22Rv1 (cell line): Measurements from ENCODE around the gene CYSTM1.

Experiments
- H3K27ac ChIP-seq: fragments of 450-650 bp; 2 replicates; pipeline ENCODE4 v1.5.1; 2017
- ZFX ChIP-seq: fragments of 450-650 bp; IDR thresholded peaks from 2 replicates; pipeline ENCODE4 v1.6.1; 2017; ENCODE audit warnings: antibody characterized with exemption, borderline replicate concordance
- TF ChIP-seq, protein P1 (sequence below): fragments of 450-650 bp; IDR thresholded peaks from 2 replicates; pipeline ENCODE4 v1.5.1; 2017; ENCODE audit warnings: mild to moderate bottlenecking

CYSTM1 gene

DNA sequence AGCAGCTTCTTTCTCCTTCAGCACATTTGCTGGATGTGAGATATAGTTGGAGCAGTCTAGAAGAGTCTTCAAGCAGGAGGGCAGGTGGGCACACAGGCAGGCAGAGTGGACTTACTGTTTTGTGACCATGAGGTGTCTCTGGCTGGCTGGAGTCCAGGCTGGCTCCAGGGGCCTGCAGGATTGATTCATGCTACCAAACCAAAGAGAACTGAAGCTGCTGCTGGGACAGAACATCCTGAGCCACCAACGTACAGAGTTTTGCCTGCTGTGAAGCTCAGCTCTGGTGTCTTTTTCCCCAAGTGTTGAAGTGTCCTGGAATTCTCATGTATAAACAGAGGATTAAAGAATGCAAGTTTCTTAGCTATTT, 45.7 kb downstream of the CYSTM1 start:
- H3K27ac ChIP-seq, result no peak overlapping the region
- TF ChIP-seq, protein P1, sequence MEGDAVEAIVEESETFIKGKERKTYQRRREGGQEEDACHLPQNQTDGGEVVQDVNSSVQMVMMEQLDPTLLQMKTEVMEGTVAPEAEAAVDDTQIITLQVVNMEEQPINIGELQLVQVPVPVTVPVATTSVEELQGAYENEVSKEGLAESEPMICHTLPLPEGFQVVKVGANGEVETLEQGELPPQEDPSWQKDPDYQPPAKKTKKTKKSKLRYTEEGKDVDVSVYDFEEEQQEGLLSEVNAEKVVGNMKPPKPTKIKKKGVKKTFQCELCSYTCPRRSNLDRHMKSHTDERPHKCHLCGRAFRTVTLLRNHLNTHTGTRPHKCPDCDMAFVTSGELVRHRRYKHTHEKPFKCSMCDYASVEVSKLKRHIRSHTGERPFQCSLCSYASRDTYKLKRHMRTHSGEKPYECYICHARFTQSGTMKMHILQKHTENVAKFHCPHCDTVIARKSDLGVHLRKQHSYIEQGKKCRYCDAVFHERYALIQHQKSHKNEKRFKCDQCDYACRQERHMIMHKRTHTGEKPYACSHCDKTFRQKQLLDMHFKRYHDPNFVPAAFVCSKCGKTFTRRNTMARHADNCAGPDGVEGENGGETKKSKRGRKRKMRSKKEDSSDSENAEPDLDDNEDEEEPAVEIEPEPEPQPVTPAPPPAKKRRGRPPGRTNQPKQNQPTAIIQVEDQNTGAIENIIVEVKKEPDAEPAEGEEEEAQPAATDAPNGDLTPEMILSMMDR, result no peak
- no peak for TF ChIP-seq ZFX

DNA sequence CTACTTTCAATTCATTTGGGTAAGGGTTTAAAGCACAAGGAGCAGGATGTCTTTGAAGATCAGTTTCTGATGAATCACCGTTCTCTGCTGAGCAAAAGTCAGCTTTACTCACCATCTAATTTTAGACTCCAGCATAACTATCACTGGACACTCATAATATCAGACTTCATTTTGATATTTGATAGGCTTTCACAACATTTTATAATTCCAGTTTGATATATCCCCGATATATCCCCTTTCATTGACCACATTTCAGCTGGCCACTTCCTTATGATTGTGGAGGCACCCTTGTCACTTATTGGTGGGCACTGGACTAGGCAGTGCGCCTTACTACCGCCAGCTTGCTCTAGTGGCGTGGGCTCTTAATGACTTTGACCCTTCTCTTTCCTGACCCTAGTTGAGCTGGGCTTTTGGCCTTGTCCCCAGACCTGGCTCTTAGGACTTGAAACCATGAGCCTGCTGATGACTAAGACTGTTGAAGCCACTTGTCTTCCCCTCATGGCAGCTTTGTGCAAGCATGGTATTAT, 46.8 kb downstream of the CYSTM1 start:
- H3K27ac ChIP-seq, result no peak overlapping the region
- TF ChIP-seq, protein P1, result no peak
- TF ChIP-seq ZFX, result no peak

- no peak overlapping the region for H3K27ac ChIP-seq
- TF ChIP-seq, protein P1, result no peak
- TF ChIP-seq ZFX, result no peak
These were observed 47.4 kb downstream of the CYSTM1 start for GRCh38 chr5:140222416-140222815.

GRCh38 chr5:140223567-140223966, 48.6 kb downstream of the CYSTM1 start:
- TF ChIP-seq, protein P1, result no peak
- no peak for TF ChIP-seq ZFX
- no peak overlapping the region for H3K27ac ChIP-seq

DNA sequence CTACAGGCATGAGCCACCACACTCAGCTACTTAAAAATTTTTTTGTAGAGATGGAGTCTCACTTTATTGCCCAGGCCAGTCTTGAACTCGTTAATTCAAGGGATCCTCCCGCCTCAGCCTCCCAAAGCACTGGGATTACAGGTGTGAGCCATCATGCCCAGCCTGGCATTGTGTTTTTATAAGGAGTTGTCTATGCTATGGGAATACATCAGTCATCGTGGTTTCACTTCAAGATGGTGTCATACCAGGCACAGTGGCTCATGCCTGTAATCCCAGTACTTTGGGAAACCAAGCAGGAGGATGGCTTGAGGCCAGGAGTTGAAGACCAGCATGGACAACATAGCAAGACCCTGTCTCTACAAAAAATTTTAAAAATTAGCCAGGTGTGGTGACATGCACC, 49.7 kb downstream of the CYSTM1 start:
- H3K27ac ChIP-seq, result no peak overlapping the region
- no peak for TF ChIP-seq ZFX
- TF ChIP-seq, protein P1, result no peak

DNA sequence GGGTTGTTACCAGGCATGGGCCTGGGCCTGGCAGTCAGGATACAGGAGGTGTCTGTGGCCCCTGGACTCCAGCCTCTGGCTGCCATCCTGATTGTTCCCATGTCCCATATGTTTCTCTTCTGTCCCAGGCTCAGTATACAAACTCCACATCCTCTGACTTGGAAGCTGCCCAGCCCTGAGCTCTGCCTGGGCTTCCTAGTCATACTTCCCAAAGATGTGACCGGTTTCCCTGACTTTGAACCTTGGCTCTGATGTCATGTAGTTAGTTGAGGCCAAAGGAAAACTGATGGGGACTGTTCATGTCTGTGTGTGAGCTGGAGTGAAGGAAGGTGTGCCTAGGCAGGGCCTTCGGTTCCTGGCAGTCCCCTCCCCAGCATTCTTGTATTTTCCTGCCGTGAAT, 50.4 kb downstream of the CYSTM1 start:
- TF ChIP-seq, protein P1, result no peak
- TF ChIP-seq ZFX, result no peak
- no peak overlapping the region for H3K27ac ChIP-seq

DNA sequence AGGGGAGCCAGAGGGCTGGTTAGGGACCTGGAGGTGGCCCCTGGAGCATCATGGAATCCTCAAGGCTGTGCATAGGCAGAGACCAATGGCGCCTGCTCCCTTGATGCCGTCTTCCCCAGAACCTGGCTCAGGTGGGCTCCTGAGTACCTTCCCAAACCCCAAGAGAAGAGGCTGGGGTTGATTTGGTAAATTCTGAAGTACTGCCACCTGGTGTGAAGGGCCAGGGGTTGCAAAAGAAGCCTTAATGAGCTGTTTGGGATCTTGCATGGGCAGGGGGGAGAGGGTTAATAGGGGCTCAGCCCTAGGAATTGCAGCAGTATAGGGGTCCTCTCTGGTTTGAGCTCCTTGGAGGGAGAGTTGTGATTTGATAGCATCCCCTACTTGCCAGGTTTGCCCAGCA, 52.1 kb downstream of the CYSTM1 start:
- no peak overlapping the region for H3K27ac ChIP-seq
- no peak for TF ChIP-seq ZFX
- TF ChIP-seq, protein P1, result no peak
